Keratinocyte (primary cell): Measurements from ENCODE around the gene KCNK5. TPM values are rescaled to one million over a fixed set of nuclear protein-coding genes. Genes with fewer than 3 reads are reported as not detected.

ENCODE experiments used
- DNase-seq: peaks from one replicate; pipeline ENCODE4 v3.0.0-alpha.2; 2011; ENCODE audit warnings: low read depth, missing footprints, low spot score
- FAIRE-seq: peaks from 2 replicates; lab custom pipeline; 2011; peaks lifted over from hg19 to GRCh38; lab: Jason Lieb, UNC
- H2AFZ ChIP-seq: 2 replicates; pipeline ENCODE4 v1.6.0; 2012; ENCODE audit warnings: low read length, control low read depth, inconsistent platforms; ENCODE audit not compliant: control insufficient read depth
- H3K27ac ChIP-seq: 2 replicates; pipeline ENCODE4 v1.5.1; 2011; ENCODE audit warnings: low read length; ENCODE audit not compliant: control insufficient read depth, insufficient read depth
- H3K27me3 ChIP-seq: 3 replicates; pipeline ENCODE4 v1.6.0; 2011; ENCODE audit warnings: low read length; ENCODE audit not compliant: control insufficient read depth, insufficient read depth; ENCODE audit errors: extremely low read depth
- H3K36me3 ChIP-seq, 2 experiments: 2 replicates in 1 of 2; 3 replicates in 1 of 2; pipeline ENCODE4 v1.5.1; 2011; ENCODE audit warnings: low read length in 2 of 2, mild to moderate bottlenecking in 1 of 2; ENCODE audit not compliant: control insufficient read depth in 2 of 2, insufficient read depth in 2 of 2; ENCODE audit errors: extremely low read depth in 1 of 2
- H3K4me1 ChIP-seq: 3 replicates; pipeline ENCODE4 v1.5.1; 2011; ENCODE audit warnings: low read length; ENCODE audit not compliant: control insufficient read depth, insufficient read depth; ENCODE audit errors: extremely low read depth
- H3K4me2 ChIP-seq: 3 replicates; pipeline ENCODE4 v1.6.0; 2011; ENCODE audit warnings: low read depth, low read length; ENCODE audit not compliant: control insufficient read depth, insufficient read depth; ENCODE audit errors: extremely low read depth
- H3K4me3 ChIP-seq, 3 experiments: fragments of 200-600 bp in 1 of 3; sonication (generic) in 1 of 3; 2 replicates in 2 of 3; 3 replicates in 1 of 3; pipeline ENCODE4 v1.5.1; 2011 to 2016; ENCODE audit warnings: low read length in 3 of 3, mild to moderate bottlenecking in 3 of 3, control low read depth in 2 of 3, inconsistent platforms in 1 of 3, low read depth in 1 of 3, mixed read lengths in 1 of 3, mixed run types in 1 of 3, moderate library complexity in 1 of 3; ENCODE audit not compliant: control insufficient read depth in 2 of 3, insufficient read depth in 2 of 3; ENCODE audit errors: extremely low read depth in 1 of 3
- H3K79me2 ChIP-seq: 2 replicates; pipeline ENCODE4 v1.6.0; 2012; ENCODE audit warnings: low read length; ENCODE audit not compliant: control insufficient read depth, insufficient read depth
- H3K9ac ChIP-seq: 3 replicates; pipeline ENCODE4 v1.6.0; 2011; ENCODE audit warnings: low read length; ENCODE audit not compliant: control insufficient read depth, insufficient read depth; ENCODE audit errors: extremely low read depth
- H3K9me1 ChIP-seq: 3 replicates; pipeline ENCODE4 v1.6.0; 2011; ENCODE audit warnings: low read length; ENCODE audit not compliant: control insufficient read depth, insufficient read depth; ENCODE audit errors: extremely low read depth
- H3K9me3 ChIP-seq: 2 replicates; pipeline ENCODE4 v1.5.1; 2012; ENCODE audit warnings: low read depth, low read length; ENCODE audit not compliant: control insufficient read depth
- H4K20me1 ChIP-seq: 3 replicates; pipeline ENCODE4 v1.6.0; 2011; ENCODE audit warnings: low read length; ENCODE audit not compliant: control insufficient read depth, insufficient read depth; ENCODE audit errors: extremely low read depth
- CTCF ChIP-seq, 3 experiments: IDR thresholded peaks in 1 of 3; conservative IDR thresholded peaks in 1 of 3; optimal IDR thresholded peaks in 1 of 3; 2 replicates in 2 of 3; 3 replicates in 1 of 3; pipeline versions ENCODE3 to v1.5.1; 2011; ENCODE audit warnings: low read length in 3 of 3, mild to moderate bottlenecking in 3 of 3, moderate library complexity in 2 of 3, control low read depth in 1 of 3, inconsistent platforms in 1 of 3; ENCODE audit not compliant: insufficient read depth in 2 of 3; ENCODE audit errors: extremely low read depth in 1 of 3
- EZH2 ChIP-seq: IDR thresholded peaks from one replicate; pipeline ENCODE4 v1.6.1; 2012; ENCODE audit warnings: inconsistent platforms, mild to moderate bottlenecking, low read length, moderate library complexity
- dilution Hi-C: fragments of 300-500 bp; cut with MboI; formaldehyde crosslinking; loops from one replicate; pipeline ENCODE4 v1.7.0; 2020; ENCODE audit warnings: low sequenced_read_pairs; ENCODE audit not compliant: extremely low pct_ligation_motif_present
- polyA plus RNA-seq, 5 experiments: library from polyadenylated mRNA; depleted of rRNA in 3 of 5; stranded (reverse) in 3 of 5; stranded (forward) in 1 of 5; unstranded in 1 of 5; fragments of >200 nt; gene quantifications; 1 replicate in 1 of 5; 2 replicates in 3 of 5; 3 replicates in 1 of 5; pipeline versions ENCODE4 v1.2.1 to v1.2.3, GENCODE V29; 2011 to 2012; ENCODE audit warnings: missing spikeins in 2 of 5, low read depth in 1 of 5, low replicate concordance in 1 of 5

Gene KCNK5
- polyA plus RNA-seq, 1 donor (not counting 4 experiments of a cell fraction or from before 2014, with no cell fraction given): not detected

GRCh38 chr6:39140556-39141167, 88.6 kb downstream of the KCNK5 start:
- dilution Hi-C loops: no loop called here
- Histone ChIP-seq H3K27me3 (no peaks in the 10 kb centered on the region), H3K9me3 (no peaks in the 10 kb centered on the region), H3K4me1 (peaks cover 7% of the 10 kb centered on the region), H3K4me3 (no peak overlapping the region), H3K36me3 (no peaks in the 10 kb centered on the region), H4K20me1 (peaks cover 2% of the 10 kb centered on the region), H3K9me1 (no peaks in the 10 kb centered on the region), H3K9ac (no peak overlapping the region), H3K4me2 (no peak overlapping the region), H3K27ac (no peak overlapping the region), H3K79me2 (no peaks in the 10 kb centered on the region), H2AFZ (no peak overlapping the region)
- no peak for FAIRE-seq
- DNase-seq: no peak
- no peak for TF ChIP-seq EZH2
- TF ChIP-seq CTCF (optimal IDR thresholded peaks at IDR 0.05 in 1 of 3, IDR thresholded peaks at IDR 0.05 in 1 of 3, conservative IDR thresholded peaks at IDR 0.05 in 1 of 3; ENCODE audit: extremely low read depth in 1 of 3, insufficient read depth in 2 of 3, low read length in 3 of 3): no peak

Other genes starting within 250 kb of the KCNK5 start
- gene GLP1R, start 180.7 kb downstream of the KCNK5 start, polyA plus RNA-seq: not detected in 3 replicates
- gene SAYSD1, start 114.3 kb downstream of the KCNK5 start, polyA plus RNA-seq: 7.7 to 8.4 TPM (median 7.9 TPM) in 3 replicates
- gene KCNK17, start 84.9 kb upstream of the KCNK5 start, polyA plus RNA-seq: not detected in 3 replicates
- gene KCNK16, start 93.2 kb upstream of the KCNK5 start, polyA plus RNA-seq: not detected in 3 replicates